ENCODE measurements around the gene GLRA3. TPM values are rescaled to one million over a fixed set of nuclear protein-coding genes. Genes with fewer than 3 reads are reported as not detected.

Gene GLRA3
- total RNA-seq, 1 donor from 2014 or later = not detected

GRCh38 chr4:174813292-174813691, 15.8 kb downstream of the GLRA3 start:
- H3K4me3 ChIP-seq = no peak overlapping the region
- intact Hi-C loops (cut with DNase I) = no loop called here
- no peak overlapping the region for H3K27ac ChIP-seq
- no peaks in the 10 kb centered on the region for H3K9me3 ChIP-seq
- no peaks in the 10 kb centered on the region for H3K27me3 ChIP-seq
- H3K4me1 ChIP-seq = no peaks in the 10 kb centered on the region
- no peak for DNase-seq (ENCODE audit: extremely low spot score in 2 of 2)
- TF ChIP-seq POLR2AphosphoS5 (IDR thresholded peaks at IDR 0.05; ENCODE audit: insufficient read depth in 1 of 2, low read depth in 1 of 2) (no peak), POLR2A (IDR thresholded peaks at IDR 0.05) (no peak)
- TF ChIP-seq, protein P1, sequence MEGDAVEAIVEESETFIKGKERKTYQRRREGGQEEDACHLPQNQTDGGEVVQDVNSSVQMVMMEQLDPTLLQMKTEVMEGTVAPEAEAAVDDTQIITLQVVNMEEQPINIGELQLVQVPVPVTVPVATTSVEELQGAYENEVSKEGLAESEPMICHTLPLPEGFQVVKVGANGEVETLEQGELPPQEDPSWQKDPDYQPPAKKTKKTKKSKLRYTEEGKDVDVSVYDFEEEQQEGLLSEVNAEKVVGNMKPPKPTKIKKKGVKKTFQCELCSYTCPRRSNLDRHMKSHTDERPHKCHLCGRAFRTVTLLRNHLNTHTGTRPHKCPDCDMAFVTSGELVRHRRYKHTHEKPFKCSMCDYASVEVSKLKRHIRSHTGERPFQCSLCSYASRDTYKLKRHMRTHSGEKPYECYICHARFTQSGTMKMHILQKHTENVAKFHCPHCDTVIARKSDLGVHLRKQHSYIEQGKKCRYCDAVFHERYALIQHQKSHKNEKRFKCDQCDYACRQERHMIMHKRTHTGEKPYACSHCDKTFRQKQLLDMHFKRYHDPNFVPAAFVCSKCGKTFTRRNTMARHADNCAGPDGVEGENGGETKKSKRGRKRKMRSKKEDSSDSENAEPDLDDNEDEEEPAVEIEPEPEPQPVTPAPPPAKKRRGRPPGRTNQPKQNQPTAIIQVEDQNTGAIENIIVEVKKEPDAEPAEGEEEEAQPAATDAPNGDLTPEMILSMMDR (IDR thresholded peaks at IDR 0.05) = no peak
- H3K36me3 ChIP-seq = no peaks in the 10 kb centered on the region

DNA sequence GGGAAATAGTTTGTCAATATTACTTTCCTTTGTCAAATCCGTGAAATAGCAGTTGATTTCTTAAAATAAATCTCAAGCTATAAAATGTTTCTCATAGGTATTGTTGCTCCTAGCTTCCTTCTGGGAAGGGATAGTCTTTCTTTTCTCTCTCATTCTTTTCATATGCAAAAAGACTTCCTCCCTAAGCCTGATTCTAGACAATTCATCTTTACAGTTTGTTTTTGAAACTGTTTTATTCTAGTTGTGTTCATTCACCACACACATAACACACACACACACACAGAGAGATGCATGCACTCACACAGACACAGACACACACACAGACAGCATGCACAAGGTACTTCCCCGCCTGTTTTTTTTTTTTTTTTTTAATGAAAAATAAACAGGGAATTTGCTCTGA, 18.2 kb downstream of the GLRA3 start:
- no peak overlapping the region for H3K4me3 ChIP-seq
- no peak for DNase-seq (ENCODE audit: extremely low spot score in 2 of 2)
- no peaks in the 10 kb centered on the region for H3K9me3 ChIP-seq
- intact Hi-C loops (cut with DNase I) = no loop called here
- TF ChIP-seq POLR2AphosphoS5 (IDR thresholded peaks at IDR 0.05; ENCODE audit: insufficient read depth in 1 of 2, low read depth in 1 of 2) (no peak), POLR2A (IDR thresholded peaks at IDR 0.05) (no peak)
- TF ChIP-seq, protein P1 (IDR thresholded peaks at IDR 0.05) = no peak
- no peaks in the 10 kb centered on the region for H3K36me3 ChIP-seq
- H3K27me3 ChIP-seq = no peaks in the 10 kb centered on the region
- no peak overlapping the region for H3K27ac ChIP-seq
- no peaks in the 10 kb centered on the region for H3K4me1 ChIP-seq

GRCh38 chr4:174808836-174809235, 20.2 kb downstream of the GLRA3 start:
- no peaks in the 10 kb centered on the region for H3K4me1 ChIP-seq
- H3K27ac ChIP-seq = no peak overlapping the region
- no peak overlapping the region for H3K4me3 ChIP-seq
- H3K36me3 ChIP-seq = no peaks in the 10 kb centered on the region
- H3K27me3 ChIP-seq = no peaks in the 10 kb centered on the region
- DNase-seq (ENCODE audit: extremely low spot score in 2 of 2) = no peak
- intact Hi-C loops (cut with DNase I) = no loop called here
- no peaks in the 10 kb centered on the region for H3K9me3 ChIP-seq
- TF ChIP-seq POLR2A (IDR thresholded peaks at IDR 0.05) (no peak), POLR2AphosphoS5 (IDR thresholded peaks at IDR 0.05; ENCODE audit: insufficient read depth in 1 of 2, low read depth in 1 of 2) (no peak)
- TF ChIP-seq, protein P1 (IDR thresholded peaks at IDR 0.05) = no peak

DNA sequence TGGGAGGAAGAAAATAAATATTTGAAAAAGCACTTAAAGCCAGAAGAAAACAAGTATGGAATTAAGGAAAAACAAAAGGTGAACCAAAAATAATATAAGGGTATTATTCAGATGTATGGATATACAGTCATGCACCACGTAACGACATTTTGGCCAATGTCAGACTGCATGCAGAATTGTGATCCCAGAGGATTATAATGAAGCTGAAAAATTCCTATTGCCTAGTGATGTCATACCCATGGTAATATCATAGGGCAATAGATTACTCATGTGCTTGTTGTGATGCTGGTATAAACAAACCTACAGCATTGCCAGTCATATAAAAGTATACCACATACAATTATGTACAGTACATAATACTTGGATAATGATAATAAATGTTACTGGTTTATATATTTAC, 20.9 kb downstream of the GLRA3 start:
- Histone ChIP-seq H3K9me3 (no peaks in the 10 kb centered on the region), H3K27ac (no peak overlapping the region), H3K4me3 (no peak overlapping the region), H3K27me3 (no peaks in the 10 kb centered on the region), H3K4me1 (no peaks in the 10 kb centered on the region), H3K36me3 (no peaks in the 10 kb centered on the region)
- DNase-seq (ENCODE audit: extremely low spot score in 2 of 2) = no peak
- TF ChIP-seq POLR2A (IDR thresholded peaks at IDR 0.05) (no peak), POLR2AphosphoS5 (IDR thresholded peaks at IDR 0.05; ENCODE audit: insufficient read depth in 1 of 2, low read depth in 1 of 2) (no peak)
- TF ChIP-seq, protein P1 (IDR thresholded peaks at IDR 0.05) = no peak
- intact Hi-C loops (cut with DNase I) = no loop called here

GRCh38 chr4:174805746-174806145, 23.3 kb downstream of the GLRA3 start:
- H3K36me3 ChIP-seq = no peaks in the 10 kb centered on the region
- no peaks in the 10 kb centered on the region for H3K4me1 ChIP-seq
- no peaks in the 10 kb centered on the region for H3K9me3 ChIP-seq
- TF ChIP-seq POLR2AphosphoS5 (IDR thresholded peaks at IDR 0.05; ENCODE audit: insufficient read depth in 1 of 2, low read depth in 1 of 2) (no peak), POLR2A (IDR thresholded peaks at IDR 0.05) (no peak)
- TF ChIP-seq, protein P1 (IDR thresholded peaks at IDR 0.05) = no peak
- intact Hi-C loops (cut with DNase I) = no loop called here
- no peak for DNase-seq (ENCODE audit: extremely low spot score in 2 of 2)
- no peak overlapping the region for H3K27ac ChIP-seq
- H3K27me3 ChIP-seq = no peaks in the 10 kb centered on the region
- no peak overlapping the region for H3K4me3 ChIP-seq

All from vagina (tissue), 2 donors.